ENCODE results near the gene LRP2BP.

GRCh38 chr4:185435466-185435865 lies 39.7 kb upstream of the LRP2BP start:
- TF ChIP-seq CTCF (IDR thresholded peaks at IDR 0.05) (no peak), KAT7 (CRISPR knock-in tag; IDR thresholded peaks at IDR 0.05; ENCODE audit: borderline replicate concordance) (no peak), USF1 (CRISPR knock-in tag; IDR thresholded peaks at IDR 0.05) (no peak), TEAD4 (CRISPR knock-in tag; IDR thresholded peaks at IDR 0.05) (no peak), CREB1 (CRISPR knock-in tag; IDR thresholded peaks at IDR 0.05) (no peak)

Data from WTC11 (cell line).